EL (cell line): ENCODE data around the gene ALDH3A1.

Source experiments
- DNase-seq: peaks from one replicate; pipeline ENCODE4 v3.0.0-alpha.2; 2016

Gene ALDH3A1

DNA sequence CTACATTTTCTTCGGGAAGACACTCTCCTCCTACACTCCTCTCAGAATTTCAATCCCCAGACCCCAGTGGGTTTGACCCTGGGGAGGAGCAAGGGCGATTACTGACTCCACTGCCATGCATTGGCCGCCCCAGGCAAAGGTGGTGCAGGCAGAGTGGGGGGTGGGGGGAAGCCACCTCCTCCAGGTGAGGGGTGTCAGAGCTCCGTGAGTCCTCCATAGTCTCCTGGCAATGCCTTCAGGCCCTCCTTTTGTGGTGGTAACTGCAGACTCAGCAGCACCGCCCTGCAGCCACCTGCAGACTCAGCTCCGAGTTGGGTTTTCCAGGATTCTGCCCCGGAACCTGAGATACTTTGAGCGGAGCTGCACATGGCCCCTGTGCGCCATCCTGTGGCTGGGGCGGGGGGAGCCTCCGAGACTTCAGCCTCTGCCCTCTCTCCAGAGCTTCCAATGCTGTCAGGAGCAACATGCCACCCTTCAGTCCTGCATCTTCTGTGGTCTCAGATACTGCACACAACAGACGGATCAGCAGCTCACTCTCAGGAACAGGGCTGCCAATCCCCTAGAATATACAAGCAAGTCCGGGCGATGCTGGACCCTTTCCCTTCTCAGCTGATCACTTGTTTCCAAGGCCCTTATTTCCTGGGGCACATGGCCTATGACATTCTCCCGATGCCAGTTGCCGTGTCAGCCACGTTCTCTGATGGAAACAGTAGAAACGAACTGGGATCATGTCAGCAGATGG lies 29.3 kb downstream of the ALDH3A1 start:
- DNase-seq = no peak

DNA sequence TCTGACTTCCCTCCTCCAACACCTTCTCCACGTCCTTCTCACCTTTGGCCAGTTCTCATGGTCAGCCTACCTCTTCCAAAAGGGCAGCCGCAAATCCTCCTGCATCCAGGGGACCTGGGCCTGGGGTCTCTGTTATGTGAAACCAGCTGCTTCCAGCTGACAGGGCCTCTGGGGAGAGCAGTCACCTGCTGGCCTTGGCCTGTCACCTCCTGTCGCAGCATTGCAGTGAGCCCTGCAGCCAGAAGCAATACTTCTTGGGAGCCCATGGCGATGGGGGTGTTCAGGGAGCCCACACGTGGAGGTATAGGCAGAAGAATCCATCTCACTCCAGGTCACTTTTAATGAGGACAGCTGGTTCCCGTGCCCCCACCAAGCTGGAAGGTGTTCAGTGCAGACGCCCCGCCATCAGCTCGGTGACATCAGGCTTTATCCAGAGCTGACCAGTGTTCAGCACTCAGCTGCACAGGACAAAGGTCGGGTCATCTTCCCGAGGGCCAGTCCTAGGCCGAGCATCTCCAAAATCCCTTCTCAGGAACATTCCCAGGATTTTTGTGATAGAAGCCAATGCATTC lies 30.0 kb downstream of the ALDH3A1 start:
- DNase-seq = no peak

DNA sequence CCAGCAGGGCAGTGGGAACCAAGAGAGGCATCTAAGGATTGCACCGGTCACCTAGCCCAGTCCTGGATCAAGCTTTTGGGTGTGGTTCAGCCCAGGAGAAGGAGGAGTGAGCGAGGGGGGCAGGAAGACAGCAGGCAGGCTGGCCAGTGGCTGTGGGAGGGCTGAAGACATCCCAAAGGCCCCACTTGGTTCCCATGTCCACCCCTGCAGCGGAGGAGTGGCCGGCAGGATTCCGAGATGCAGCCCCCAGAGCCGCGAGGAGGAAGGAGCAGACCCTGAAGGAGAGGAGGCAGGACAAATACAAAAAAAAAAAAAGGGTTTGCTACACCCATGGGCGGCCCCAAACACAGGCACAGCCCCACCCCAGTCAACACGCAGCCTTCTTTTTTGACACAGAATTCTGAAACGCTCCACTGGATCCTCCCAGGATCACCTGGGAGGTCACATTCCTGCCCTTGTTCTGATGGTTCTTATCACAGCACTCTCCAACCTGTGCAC lies 30.6 kb downstream of the ALDH3A1 start:
- DNase-seq = no peak

DNA sequence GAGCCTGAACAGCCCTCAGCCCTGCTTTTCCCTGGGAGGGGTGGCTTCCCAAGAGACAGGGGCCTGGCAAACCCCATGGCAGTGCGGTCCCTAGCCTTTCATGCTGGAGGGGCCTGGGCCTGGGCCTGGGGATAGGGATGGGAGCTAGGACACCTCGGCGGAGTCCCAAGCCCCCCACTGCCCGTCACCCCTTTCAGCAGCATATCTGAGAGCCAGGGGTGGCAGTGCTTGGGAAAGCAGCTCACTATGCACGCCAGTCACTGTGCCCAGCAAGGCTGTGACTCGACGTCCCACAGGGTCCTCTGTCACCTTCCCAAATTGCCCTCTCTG lies 31.1 kb downstream of the ALDH3A1 start:
- no peak for DNase-seq

- no peak for DNase-seq
Measured at GRCh38 chr17:19716108-19717030, 31.7 kb downstream of the ALDH3A1 start, which contains the start of gene SLC47A2. Gene SLC47A2, minus strand, starts transcription at chr17:19716584. Its CDS starts 29 bp downstream, at chr17:19716555.

GRCh38 chr17:19714542-19715411 lies 33.3 kb downstream of the ALDH3A1 start:
- no peak for DNase-seq

DNA sequence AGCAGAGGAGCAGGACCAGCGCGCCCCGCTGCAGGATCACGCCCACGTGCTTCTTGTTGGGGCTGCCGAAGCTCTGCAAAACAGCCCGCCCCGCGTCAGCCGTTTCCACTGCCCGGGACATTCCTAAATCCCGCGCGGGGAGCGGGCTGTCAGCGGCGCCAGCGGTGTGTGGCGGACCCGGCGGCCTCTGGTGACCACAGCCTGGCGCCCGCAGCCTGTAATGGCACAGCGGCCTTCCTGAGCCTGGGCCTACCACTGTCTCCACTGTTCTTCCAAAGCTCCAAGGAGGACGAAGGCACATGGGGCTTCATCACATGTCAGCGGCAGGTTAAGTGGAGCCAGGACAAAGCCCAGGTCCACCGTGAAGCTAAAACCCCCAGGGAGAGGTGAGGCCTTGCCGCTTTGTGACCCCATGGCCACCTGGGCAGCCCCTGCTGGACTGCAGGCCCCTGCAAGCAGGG lies 34.2 kb downstream of the ALDH3A1 start:
- no peak for DNase-seq

DNA sequence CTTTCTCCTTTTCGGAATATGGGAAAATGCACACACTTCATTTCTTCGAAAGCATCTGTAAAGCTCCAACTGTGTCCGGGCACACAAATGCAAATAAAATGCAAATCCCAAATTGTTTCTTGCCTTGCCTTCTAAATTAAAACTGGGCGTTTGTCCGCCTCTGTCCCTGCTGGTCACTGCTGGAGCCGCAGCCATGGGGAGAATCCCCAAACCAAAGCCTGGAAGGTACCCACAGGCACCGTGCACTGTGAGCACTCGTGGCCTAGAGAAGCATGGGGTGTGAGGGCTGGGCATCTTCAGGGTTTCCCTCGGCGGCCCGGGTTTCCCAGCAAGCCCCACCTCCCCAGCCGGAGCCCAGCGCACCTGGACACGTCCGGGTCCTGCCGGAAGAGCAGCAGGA lies 34.6 kb downstream of the ALDH3A1 start:
- no peak for DNase-seq

DNA sequence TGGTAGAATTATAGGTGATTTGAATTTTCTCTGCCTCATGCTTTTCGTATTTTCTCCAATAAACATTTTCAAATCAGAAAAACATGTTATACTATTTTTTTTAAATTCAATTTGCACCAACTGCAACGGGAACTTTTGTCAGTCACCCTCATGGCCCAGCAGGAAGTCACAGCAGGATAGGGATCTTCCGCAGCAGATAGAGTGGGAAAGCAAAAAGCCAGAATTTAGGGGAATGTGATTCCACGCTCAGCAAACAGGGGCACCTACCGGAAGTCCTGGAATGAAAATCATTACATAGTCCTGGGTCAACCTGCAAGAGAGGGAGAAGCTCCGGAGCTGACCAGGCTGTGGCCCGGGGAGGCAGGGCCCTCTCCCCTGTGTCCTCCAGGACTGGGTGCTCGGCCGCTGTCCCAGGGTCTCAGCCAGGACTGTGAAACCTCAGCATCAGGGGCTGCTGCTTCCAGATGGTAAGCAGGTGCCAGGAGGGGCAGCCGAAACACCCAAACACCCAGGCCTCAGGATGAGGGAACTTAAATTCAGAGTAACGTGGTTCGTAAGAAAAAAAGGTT lies 35.6 kb downstream of the ALDH3A1 start:
- DNase-seq = no peak

DNA sequence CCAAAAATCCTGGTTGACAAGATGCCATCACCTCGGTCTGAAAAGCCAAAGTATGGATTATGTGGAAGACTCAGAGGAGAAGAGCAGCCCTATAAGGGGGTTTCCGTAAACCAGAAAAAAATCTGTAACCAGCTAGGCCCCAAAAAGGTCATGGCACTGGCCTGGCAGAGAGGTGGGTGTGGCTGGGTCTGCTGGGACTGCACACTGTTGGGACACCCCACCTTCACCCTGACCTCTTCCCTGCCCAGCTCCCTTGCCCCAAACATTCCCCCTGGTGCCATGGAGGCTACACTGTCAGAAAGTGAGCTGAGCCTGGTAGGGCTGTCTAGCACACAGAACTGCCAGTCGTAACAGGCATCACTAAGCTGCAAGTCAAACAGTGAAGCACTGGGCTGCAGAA lies 38.3 kb downstream of the ALDH3A1 start:
- DNase-seq = no peak

- no peak for DNase-seq
Measured at GRCh38 chr17:19708431-19709175, 39.5 kb downstream of the ALDH3A1 start.

DNA sequence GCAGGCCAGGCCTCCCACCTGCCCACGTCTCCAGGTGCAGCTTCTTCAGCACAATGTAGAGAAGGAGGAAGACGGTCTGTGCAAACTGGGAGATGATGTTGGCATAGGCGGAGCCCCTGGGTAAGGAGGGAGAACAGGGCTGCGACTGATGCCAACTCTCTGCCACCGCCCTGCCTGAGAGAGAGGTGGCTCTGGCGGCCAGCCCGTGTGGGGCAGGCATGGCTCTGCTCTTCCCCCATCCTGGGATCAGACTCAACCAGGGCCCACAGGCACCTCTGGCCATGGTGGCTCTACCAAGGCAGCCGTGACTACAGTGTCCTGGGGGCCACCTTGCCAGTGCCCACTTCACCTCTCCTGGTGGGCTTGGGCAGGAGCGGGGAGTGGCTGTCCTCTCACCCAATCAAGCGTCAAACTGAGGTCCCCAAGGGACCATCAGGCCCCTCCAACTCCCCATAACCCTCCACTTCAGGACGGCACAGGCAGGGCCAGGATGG lies 40.3 kb downstream of the ALDH3A1 start:
- no peak for DNase-seq

- DNase-seq = no peak
Measured at GRCh38 chr17:19706791-19707727, 41.0 kb downstream of the ALDH3A1 start.

DNA sequence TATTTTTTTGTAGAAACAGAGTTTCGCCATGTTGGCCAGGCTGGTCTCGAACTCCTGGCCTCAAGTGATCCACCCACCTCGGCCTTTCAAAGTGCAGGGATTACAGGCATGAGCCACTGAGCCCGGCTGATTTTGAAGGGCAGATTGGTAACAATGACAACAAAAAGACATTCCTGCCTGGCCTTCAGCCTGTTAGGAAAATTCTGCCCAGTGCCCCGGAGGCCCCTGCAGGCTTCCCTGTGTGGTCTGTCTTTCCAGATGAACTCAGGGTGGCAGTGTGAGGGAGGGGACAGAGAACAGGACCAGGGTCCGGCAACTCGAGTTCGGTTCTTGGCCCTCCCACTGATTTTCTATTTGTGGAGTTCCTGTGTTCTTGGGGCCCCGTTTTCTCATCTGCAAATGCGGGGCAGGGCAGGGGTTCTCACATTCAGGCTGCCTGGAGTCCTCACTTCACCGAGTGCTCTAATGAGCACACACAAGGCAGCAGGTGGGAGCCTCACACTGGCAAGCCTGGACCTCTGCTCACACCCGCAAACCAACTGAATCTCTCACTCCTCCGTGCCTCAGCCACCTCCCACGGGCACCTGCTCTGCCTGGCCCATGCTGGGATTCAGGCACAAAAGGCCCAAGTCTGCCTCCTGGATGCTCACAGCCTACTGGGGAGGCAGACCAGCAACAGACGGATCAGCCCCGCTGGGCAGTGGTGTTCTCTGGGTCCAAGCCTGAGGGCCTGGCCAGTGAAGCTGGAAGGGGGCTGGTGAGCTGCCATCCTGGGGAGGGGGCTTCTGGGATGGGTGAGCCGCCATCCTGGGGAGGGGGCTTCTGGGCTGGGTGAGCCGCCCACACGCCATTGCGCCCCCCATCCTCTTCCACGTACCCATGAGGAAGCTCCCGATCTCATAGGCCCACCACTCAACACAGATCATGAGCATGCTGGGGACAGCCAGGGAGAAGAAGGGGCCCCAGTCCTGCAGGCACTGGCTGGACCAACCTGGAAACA lies 42.0 kb downstream of the ALDH3A1 start:
- DNase-seq = no peak

GRCh38 chr17:19705201-19705600 lies 42.9 kb downstream of the ALDH3A1 start:
- no peak for DNase-seq

GRCh38 chr17:19703828-19704613 lies 44.1 kb downstream of the ALDH3A1 start:
- no peak for DNase-seq

- no peak for DNase-seq
Measured at GRCh38 chr17:19703106-19703827, 44.8 kb downstream of the ALDH3A1 start.
